ENCODE measurements around the gene TNFAIP2. TPM values are rescaled to one million over a fixed set of nuclear protein-coding genes. Genes with fewer than 3 reads are reported as not detected.

The TNFAIP2 gene
- total and polyA plus RNA-seq, 9 of the 15 experiments (the other 6 are each of a cell fraction or from before 2014, with no cell fraction given): 22.6 to 68.6 (median 44.6) TPM

- TF ChIP-seq ZNF583 (CRISPR knock-in tag; IDR thresholded peaks at IDR 0.05) (peak; percentile 75), RAD51 (IDR thresholded peaks at IDR 0.05; ENCODE audit: borderline replicate concordance, low read depth) (peak; percentile 69), ZBTB11 (CRISPR knock-in tag; IDR thresholded peaks at IDR 0.05) (peak in 1 of 3 experiments; percentile 26; a peak in 1 of 6 replicates), ATF3 (IDR thresholded peaks at IDR 0.05) (peak; percentile 84), ATF3 (CRISPR knock-in tag; conservative IDR thresholded peaks at IDR 0.05) (no peak), RBM25 (IDR thresholded peaks at IDR 0.05; ENCODE audit: low read depth, low read length, severe bottlenecking) (no peak), GATA2 (CRISPR knock-in tag; IDR thresholded peaks at IDR 0.05) (no peak), EP400 (IDR thresholded peaks at IDR 0.05) (peak; percentile 69), MAZ (CRISPR knock-in tag; conservative IDR thresholded peaks at IDR 0.05 in 1 of 2, IDR thresholded peaks at IDR 0.05 in 1 of 2) (peak; percentile 54 to 63; a peak in 3 of 4 replicates), TAF15 (IDR thresholded peaks at IDR 0.05; ENCODE audit: low read depth, low read length) (no peak), ZHX1 (conservative IDR thresholded peaks at IDR 0.05; ENCODE audit: low read length) (no peak), MTA3 (IDR thresholded peaks at IDR 0.05; ENCODE audit: borderline replicate concordance) (peak; percentile 55; the same call in 1 of the 2 replicates)
Measured at GRCh38 chr14:103136388-103137271, 13.4 kb downstream of the TNFAIP2 start (continued).

Data from K562 (cell line).